ENCODE results near the gene FOXA2.

Gene FOXA2

DNA sequence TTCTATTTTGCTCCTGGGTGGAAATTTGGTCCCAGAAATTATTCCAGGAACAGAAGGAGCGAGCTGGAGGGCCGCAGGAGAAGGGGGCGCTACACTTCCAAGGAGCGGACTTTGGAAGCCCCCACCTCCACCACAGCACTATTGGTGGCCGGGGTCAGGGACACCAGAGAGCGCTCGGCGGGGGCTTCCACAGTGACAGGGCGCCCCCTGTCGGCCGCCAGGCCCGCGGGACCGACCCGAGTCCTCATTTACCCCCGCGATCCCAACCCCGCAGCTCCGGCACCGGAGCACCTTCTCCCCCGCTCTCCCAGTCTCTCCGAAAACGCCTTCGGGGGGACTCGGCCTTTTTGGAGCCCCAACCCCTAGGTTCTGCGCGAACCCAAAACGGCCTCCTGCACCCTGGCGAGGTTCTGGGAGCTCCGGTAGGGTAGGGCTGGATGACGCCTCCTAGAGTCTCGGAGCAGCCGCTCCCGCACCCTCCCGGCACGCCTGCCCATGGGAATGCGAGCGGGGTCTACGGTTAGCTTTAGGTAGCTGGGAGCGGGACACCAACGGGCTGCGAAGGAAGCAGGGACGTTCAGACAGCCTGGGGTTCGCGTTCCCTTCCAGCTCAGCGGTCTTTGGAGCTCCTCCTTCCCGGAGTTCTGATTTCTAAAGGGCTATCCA, 2.4 kb upstream of the FOXA2 start:
- H3K4me3 ChIP-seq (ENCODE audit: low read depth, low read length, poor library complexity, severe bottlenecking) = no peak overlapping the region
- H3K9me2 ChIP-seq (ENCODE audit: low read depth, low read length) = no peaks in the 10 kb centered on the region
- no peak overlapping the region for H2AFZ ChIP-seq (ENCODE audit: low read length)
- H3K9me3 ChIP-seq (ENCODE audit: low read length) = no peaks in the 10 kb centered on the region
- no peak overlapping the region for H3K27ac ChIP-seq (ENCODE audit: low read depth, low read length, poor library complexity, severe bottlenecking)
- no peak overlapping the region for H3K9ac ChIP-seq (ENCODE audit: low read length)
- no peaks in the 10 kb centered on the region for H3K36me3 ChIP-seq (ENCODE audit: insufficient read depth, low read length)
- no peaks in the 10 kb centered on the region for H3F3A ChIP-seq (ENCODE audit: insufficient read depth, low read length)
- TF ChIP-seq, protein P1, sequence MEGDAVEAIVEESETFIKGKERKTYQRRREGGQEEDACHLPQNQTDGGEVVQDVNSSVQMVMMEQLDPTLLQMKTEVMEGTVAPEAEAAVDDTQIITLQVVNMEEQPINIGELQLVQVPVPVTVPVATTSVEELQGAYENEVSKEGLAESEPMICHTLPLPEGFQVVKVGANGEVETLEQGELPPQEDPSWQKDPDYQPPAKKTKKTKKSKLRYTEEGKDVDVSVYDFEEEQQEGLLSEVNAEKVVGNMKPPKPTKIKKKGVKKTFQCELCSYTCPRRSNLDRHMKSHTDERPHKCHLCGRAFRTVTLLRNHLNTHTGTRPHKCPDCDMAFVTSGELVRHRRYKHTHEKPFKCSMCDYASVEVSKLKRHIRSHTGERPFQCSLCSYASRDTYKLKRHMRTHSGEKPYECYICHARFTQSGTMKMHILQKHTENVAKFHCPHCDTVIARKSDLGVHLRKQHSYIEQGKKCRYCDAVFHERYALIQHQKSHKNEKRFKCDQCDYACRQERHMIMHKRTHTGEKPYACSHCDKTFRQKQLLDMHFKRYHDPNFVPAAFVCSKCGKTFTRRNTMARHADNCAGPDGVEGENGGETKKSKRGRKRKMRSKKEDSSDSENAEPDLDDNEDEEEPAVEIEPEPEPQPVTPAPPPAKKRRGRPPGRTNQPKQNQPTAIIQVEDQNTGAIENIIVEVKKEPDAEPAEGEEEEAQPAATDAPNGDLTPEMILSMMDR (IDR thresholded peaks at IDR 0.05; ENCODE audit: low read length) = peak; percentile 50
- no peak for TF ChIP-seq EZH2 (IDR thresholded peaks at IDR 0.05; ENCODE audit: borderline replicate concordance, low read length)
- no peaks in the 10 kb centered on the region for H3K79me2 ChIP-seq (ENCODE audit: insufficient read depth, low read length)
- no peaks in the 10 kb centered on the region for H3K27me3 ChIP-seq (ENCODE audit: insufficient read depth, low read length)
- H4K20me1 ChIP-seq (ENCODE audit: insufficient read depth, low read length) = no peaks in the 10 kb centered on the region
- no peak overlapping the region for H3K4me2 ChIP-seq (ENCODE audit: low read length)
- H3K4me1 ChIP-seq (ENCODE audit: insufficient read depth, low read length, severe bottlenecking) = no peaks in the 10 kb centered on the region

DNA sequence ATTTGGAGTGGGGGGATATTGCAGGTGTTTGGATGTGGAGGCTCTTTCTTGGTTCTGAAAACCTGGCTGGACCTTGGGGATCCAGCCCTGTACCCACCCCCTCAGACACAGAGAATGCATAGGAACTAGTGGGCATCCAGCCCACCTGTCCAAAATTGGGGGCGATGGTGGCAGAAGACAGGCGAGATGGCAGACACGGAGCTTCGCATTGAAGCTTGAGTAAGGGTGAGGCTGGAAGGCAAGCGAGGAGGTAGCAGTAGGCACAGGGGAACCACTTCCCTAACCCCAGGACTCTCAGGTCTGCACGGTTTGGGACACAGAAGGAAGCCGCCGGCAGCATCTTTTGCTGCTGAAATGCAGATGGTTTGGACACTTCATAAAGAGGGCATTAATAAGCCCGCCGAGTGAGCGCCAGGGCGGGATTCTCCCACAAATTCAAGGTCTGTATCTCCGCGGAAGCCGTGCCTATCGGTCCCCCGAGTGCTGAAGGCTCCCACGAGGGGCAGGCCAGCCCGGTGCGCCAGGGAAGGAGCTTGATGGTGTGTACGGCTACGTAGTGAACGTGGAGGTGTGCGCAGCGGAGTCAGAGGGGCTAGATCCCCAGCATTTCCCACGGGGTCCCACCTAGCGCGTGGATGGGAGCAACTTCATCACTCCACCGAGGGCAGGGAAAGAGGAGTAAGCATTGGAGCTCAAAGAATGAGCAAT, 1.6 kb upstream of the FOXA2 start:
- no peaks in the 10 kb centered on the region for H3K9me3 ChIP-seq (ENCODE audit: low read length)
- H3K9ac ChIP-seq (ENCODE audit: low read length) = no peak overlapping the region
- H4K20me1 ChIP-seq (ENCODE audit: insufficient read depth, low read length) = no peaks in the 10 kb centered on the region
- H3F3A ChIP-seq (ENCODE audit: insufficient read depth, low read length) = no peaks in the 10 kb centered on the region
- no peaks in the 10 kb centered on the region for H3K4me1 ChIP-seq (ENCODE audit: insufficient read depth, low read length, severe bottlenecking)
- TF ChIP-seq, protein P1 (IDR thresholded peaks at IDR 0.05; ENCODE audit: low read length) = no peak
- no peak for TF ChIP-seq EZH2 (IDR thresholded peaks at IDR 0.05; ENCODE audit: borderline replicate concordance, low read length)
- no peak overlapping the region for H3K4me3 ChIP-seq (ENCODE audit: low read depth, low read length, poor library complexity, severe bottlenecking)
- no peaks in the 10 kb centered on the region for H3K36me3 ChIP-seq (ENCODE audit: insufficient read depth, low read length)
- no peak overlapping the region for H3K27ac ChIP-seq (ENCODE audit: low read depth, low read length, poor library complexity, severe bottlenecking)
- H3K79me2 ChIP-seq (ENCODE audit: insufficient read depth, low read length) = no peaks in the 10 kb centered on the region
- H3K27me3 ChIP-seq (ENCODE audit: insufficient read depth, low read length) = no peaks in the 10 kb centered on the region
- no peaks in the 10 kb centered on the region for H3K9me2 ChIP-seq (ENCODE audit: low read depth, low read length)
- H2AFZ ChIP-seq (ENCODE audit: low read length) = no peak overlapping the region
- H3K4me2 ChIP-seq (ENCODE audit: low read length) = no peak overlapping the region

DNA sequence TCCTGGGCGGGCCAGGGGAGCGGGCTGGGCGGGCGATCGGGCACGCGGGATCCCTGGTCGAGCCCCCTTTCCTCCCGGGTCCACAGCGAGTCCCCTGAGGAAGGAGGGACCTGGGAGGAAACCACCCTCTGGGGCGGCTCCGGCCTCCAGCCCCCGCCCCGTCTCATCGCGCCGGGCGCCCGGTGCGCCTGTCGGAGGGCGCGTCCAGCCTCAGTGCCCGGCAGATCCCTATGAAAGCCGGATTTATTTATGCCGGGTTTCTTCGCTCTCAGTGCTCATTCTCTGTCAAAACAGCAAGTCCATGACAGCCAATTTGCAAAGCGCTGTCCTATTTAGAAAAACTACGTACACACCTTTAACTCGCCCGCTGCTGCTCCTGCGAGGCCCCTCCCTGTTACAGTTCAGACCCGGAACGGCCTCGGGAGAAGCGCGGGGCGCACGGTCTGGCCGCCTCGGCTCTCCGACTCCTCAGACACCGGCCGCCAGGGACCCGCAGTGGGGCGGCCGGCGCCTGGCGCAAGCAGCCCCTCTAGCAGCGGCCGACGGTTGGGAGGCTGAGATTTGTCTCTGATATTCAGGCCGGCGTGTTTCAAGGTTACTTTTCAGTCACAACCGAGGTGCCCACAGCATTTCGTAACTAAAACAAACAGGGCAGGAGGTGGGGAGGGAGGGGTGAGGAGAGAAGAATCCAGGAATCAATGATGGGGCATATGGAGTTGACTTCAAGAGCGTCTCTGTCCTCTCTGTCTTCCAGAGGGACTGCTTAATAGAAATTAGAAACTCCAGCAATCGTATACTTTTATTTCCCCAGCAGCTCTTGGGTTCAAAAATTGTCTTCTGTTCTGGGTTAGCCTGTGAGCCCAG, 782 bp upstream of the FOXA2 start:
- no peak overlapping the region for H3K4me2 ChIP-seq (ENCODE audit: low read length)
- no peaks in the 10 kb centered on the region for H3K36me3 ChIP-seq (ENCODE audit: insufficient read depth, low read length)
- no peak overlapping the region for H2AFZ ChIP-seq (ENCODE audit: low read length)
- H3F3A ChIP-seq (ENCODE audit: insufficient read depth, low read length) = no peaks in the 10 kb centered on the region
- TF ChIP-seq EZH2 (IDR thresholded peaks at IDR 0.05; ENCODE audit: borderline replicate concordance, low read length) = no peak
- TF ChIP-seq, protein P1 (IDR thresholded peaks at IDR 0.05; ENCODE audit: low read length) = no peak
- no peaks in the 10 kb centered on the region for H3K4me1 ChIP-seq (ENCODE audit: insufficient read depth, low read length, severe bottlenecking)
- H3K9ac ChIP-seq (ENCODE audit: low read length) = no peak overlapping the region
- no peaks in the 10 kb centered on the region for H3K9me3 ChIP-seq (ENCODE audit: low read length)
- no peaks in the 10 kb centered on the region for H3K79me2 ChIP-seq (ENCODE audit: insufficient read depth, low read length)
- H4K20me1 ChIP-seq (ENCODE audit: insufficient read depth, low read length) = no peaks in the 10 kb centered on the region
- H3K27ac ChIP-seq (ENCODE audit: low read depth, low read length, poor library complexity, severe bottlenecking) = no peak overlapping the region
- no peaks in the 10 kb centered on the region for H3K9me2 ChIP-seq (ENCODE audit: low read depth, low read length)
- H3K27me3 ChIP-seq (ENCODE audit: insufficient read depth, low read length) = no peaks in the 10 kb centered on the region
- no peak overlapping the region for H3K4me3 ChIP-seq (ENCODE audit: low read depth, low read length, poor library complexity, severe bottlenecking)
